Uterus (tissue), 2 donors: ENCODE data around the gene KCNAB1.

Experiments used
- POLR2A ChIP-seq, 2 donors: fragments of 450-650 bp; IDR thresholded peaks; one replicate each; pipeline ENCODE4 v1.6.1; 2016; ENCODE audit warnings: antibody characterized with exemption in 2 of 2, mild to moderate bottlenecking in 1 of 2, moderate library complexity in 1 of 2
- TF ChIP-seq, protein P1 (sequence below), 4 experiments: fragments of 200-600 bp in 2 of 4; fragments of 450-650 bp in 2 of 4; sonication (generic) in 2 of 4; IDR thresholded peaks; one replicate each; pipeline ENCODE4 v1.5.1; 2016 to 2019; ENCODE audit warnings: antibody characterized with exemption in 4 of 4, mild to moderate bottlenecking in 2 of 4, moderate library complexity in 1 of 4

DNA sequence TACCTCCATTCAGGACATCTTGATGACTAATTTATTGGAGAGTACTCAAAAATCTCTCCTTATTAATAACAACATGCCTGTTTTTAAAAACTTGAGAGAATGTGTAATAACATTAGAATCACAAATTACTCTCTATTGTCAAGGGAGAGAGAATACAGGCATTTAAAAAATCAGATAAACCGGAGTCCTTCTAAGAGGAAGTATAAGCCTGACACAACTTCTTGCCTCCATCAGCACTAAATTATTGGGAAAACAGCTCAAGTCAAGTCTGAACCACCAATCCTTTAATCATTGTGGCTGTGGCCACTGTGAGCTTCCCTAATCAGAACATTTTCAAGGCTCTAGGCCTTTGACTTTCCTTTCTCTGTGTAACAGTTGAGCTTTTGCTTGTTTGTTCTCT, 396.6 kb downstream of the KCNAB1 start:
- TF ChIP-seq POLR2A (IDR thresholded peaks at IDR 0.05) = no peak
- TF ChIP-seq, protein P1, sequence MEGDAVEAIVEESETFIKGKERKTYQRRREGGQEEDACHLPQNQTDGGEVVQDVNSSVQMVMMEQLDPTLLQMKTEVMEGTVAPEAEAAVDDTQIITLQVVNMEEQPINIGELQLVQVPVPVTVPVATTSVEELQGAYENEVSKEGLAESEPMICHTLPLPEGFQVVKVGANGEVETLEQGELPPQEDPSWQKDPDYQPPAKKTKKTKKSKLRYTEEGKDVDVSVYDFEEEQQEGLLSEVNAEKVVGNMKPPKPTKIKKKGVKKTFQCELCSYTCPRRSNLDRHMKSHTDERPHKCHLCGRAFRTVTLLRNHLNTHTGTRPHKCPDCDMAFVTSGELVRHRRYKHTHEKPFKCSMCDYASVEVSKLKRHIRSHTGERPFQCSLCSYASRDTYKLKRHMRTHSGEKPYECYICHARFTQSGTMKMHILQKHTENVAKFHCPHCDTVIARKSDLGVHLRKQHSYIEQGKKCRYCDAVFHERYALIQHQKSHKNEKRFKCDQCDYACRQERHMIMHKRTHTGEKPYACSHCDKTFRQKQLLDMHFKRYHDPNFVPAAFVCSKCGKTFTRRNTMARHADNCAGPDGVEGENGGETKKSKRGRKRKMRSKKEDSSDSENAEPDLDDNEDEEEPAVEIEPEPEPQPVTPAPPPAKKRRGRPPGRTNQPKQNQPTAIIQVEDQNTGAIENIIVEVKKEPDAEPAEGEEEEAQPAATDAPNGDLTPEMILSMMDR (IDR thresholded peaks at IDR 0.05) = no peak
